Mesangial cell (primary cell): ENCODE data around the gene PSG11. TPM values are rescaled to one million over a fixed set of nuclear protein-coding genes. Genes with fewer than 3 reads are reported as not detected.

Experiments
- total RNA-seq: library from RNA; depleted of rRNA; stranded (reverse); fragments of >200 nt; gene quantifications from 2 replicates; pipeline ENCODE4 v1.2.3, GENCODE V29; 2015

PSG11 gene
- total RNA-seq, result not detected in 2 replicates

DNA sequence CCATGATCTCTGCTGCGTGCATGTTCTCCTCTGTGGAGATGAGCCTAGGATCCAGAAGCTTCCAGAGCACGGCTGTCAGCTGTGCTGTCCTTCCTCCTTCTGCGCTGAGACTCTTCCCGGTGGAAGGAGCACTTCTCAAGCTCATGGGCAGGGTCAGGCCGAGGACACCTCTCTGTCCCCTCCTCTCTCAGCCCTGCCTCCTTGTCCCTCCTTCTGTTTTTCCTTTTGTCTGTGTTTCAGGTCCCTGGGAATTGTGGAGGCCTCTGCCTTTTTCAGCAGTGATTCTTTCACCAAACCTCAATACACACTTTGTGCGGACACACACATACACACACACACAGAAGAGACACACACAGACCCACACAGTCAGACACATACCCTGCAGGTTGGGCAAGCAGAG, at the start of gene PSG11:
Gene PSG11, minus strand, starts transcription at position 101 of the 400 bp plus-strand sequence. Its CDS starts 97 bp downstream, at position 4.

Other genes with a start within 250 kb of the PSG11 start
- not detected in 2 replicates for gene PSG1, start 146.8 kb downstream of the PSG11 start, total RNA-seq
- not detected in 2 replicates for gene PSG6, start 108.6 kb downstream of the PSG11 start, total RNA-seq
- not detected in 2 replicates for gene PSG7, start 89.3 kb downstream of the PSG11 start, total RNA-seq
- not detected in 2 replicates for gene PSG2, start 56.2 kb upstream of the PSG11 start, total RNA-seq
- gene PSG5, start 160.1 kb upstream of the PSG11 start, total RNA-seq, result 0.25 and 0.33 TPM in 2 replicates
- gene PSG4, start 179.2 kb upstream of the PSG11 start, total RNA-seq, result 0.16 TPM in 1 of 2 replicates, not detected in the other
- gene PSG9, start 243.1 kb upstream of the PSG11 start, total RNA-seq, result 0.13 TPM in 1 of 2 replicates, not detected in the other